ENCODE results near the gene ZBTB7C.

DNA sequence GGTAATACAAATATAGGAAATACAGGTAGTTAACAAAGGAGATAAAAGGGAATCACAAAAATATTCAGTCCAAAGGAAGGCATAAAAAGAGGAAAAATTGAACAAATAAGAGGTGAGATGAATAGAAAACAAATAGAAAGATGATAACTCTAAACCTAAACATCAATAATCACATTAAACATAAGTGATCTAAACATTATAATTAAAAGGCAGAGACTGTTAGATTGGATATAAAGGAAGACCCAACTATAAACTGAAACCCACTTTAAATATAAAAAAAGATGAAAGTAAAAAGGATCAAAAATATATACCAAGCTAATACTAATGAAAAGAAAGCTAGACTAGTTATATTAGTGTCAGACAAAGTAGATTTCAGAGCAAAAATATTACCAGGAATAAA is 152.3 kb downstream of the ZBTB7C start:
- TF ChIP-seq, protein P1, sequence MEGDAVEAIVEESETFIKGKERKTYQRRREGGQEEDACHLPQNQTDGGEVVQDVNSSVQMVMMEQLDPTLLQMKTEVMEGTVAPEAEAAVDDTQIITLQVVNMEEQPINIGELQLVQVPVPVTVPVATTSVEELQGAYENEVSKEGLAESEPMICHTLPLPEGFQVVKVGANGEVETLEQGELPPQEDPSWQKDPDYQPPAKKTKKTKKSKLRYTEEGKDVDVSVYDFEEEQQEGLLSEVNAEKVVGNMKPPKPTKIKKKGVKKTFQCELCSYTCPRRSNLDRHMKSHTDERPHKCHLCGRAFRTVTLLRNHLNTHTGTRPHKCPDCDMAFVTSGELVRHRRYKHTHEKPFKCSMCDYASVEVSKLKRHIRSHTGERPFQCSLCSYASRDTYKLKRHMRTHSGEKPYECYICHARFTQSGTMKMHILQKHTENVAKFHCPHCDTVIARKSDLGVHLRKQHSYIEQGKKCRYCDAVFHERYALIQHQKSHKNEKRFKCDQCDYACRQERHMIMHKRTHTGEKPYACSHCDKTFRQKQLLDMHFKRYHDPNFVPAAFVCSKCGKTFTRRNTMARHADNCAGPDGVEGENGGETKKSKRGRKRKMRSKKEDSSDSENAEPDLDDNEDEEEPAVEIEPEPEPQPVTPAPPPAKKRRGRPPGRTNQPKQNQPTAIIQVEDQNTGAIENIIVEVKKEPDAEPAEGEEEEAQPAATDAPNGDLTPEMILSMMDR (IDR thresholded peaks at IDR 0.05) = no peak
- no peak for TF ChIP-seq POLR2A (IDR thresholded peaks at IDR 0.05)

All from body of pancreas (tissue), 4 donors.